Activated naive CD8-positive, alpha-beta T cell treated with anti-CD3 and anti-CD28 coated beads, Interleukin-2, amount 10 ng/mL, durations not matched to agents 7 days and 5 days (primary cell): Measurements from ENCODE around the gene GALNT18. TPM values are rescaled to one million over a fixed set of nuclear protein-coding genes. Genes with fewer than 3 reads are reported as not detected.

Experiments
- ATAC-seq: fragments of 150-1000 bp; cut with Tn5 transposase; one replicate; pipeline ENCODE4 v1.10.0; 2021; ENCODE audit warnings: low read depth, moderate library complexity
- POLR2A ChIA-PET: fragments of 350-600 bp; sonication (Branson Sonifier 250); formaldehyde crosslinking; loops from one replicate; lab custom pipeline; 2021; ENCODE audit warnings: antibody characterized with exemption; lab: Charles Lee
- DNase-seq: peaks from one replicate; pipeline ENCODE4 v3.0.0; 2021
- H3K27ac Mint-ChIP-seq: one replicate; pipeline ENCODE4 v1.8.0; 2022; ENCODE audit warnings: mild to moderate bottlenecking, mixed read lengths
- H3K27me3 Mint-ChIP-seq: one replicate; pipeline ENCODE4 v1.8.0; 2022; ENCODE audit warnings: mild to moderate bottlenecking, moderate library complexity, mixed read lengths
- H3K36me3 Mint-ChIP-seq: one replicate; pipeline ENCODE4 v1.8.0; 2021; ENCODE audit warnings: mild to moderate bottlenecking, mixed read lengths
- H3K4me1 Mint-ChIP-seq: one replicate; pipeline ENCODE4 v1.8.0; 2021; ENCODE audit warnings: mixed read lengths
- H3K4me3 Mint-ChIP-seq: one replicate; pipeline ENCODE4 v1.8.0; 2022; ENCODE audit warnings: mild to moderate bottlenecking, moderate library complexity, mixed read lengths
- H3K9me3 Mint-ChIP-seq: one replicate; pipeline ENCODE4 v1.8.0; 2021; ENCODE audit warnings: mixed read lengths
- total RNA-seq, 2 experiments: library from RNA; stranded (reverse); gene quantifications; one replicate each; pipeline ENCODE4 v1.2.3, GENCODE V29; 2021

Gene GALNT18
- total RNA-seq, 2 experiments from 2014 or later, result 1.7 to 2.0 TPM

- Mint-ChIP-seq H3K36me3 (no peaks in the 10 kb centered on the region), H3K4me3 (no peak overlapping the region), H3K27ac (no peak overlapping the region), H3K4me1 (no peaks in the 10 kb centered on the region), H3K27me3 (peaks cover 2% of the 10 kb centered on the region), H3K9me3 (peaks cover 4% of the 10 kb centered on the region)
- POLR2A ChIA-PET, result no interaction called here
- ATAC-seq (no peak), DNase-seq (no peak)
These were observed 63.0 kb downstream of the GALNT18 start for GRCh38 chr11:11558826-11559225.

- POLR2A ChIA-PET, result interaction anchor here (0.6 kb wide), 1 partner anchor 513 kb away, joined by 6 read pairs; no protein-coding TSS in a partner anchor
- Mint-ChIP-seq H3K27me3 (peaks cover 2% of the 10 kb centered on the region), H3K9me3 (peaks cover 4% of the 10 kb centered on the region), H3K27ac (no peak overlapping the region), H3K4me3 (no peak overlapping the region), H3K36me3 (no peaks in the 10 kb centered on the region), H3K4me1 (no peaks in the 10 kb centered on the region)
- no peak for DNase-seq
- ATAC-seq, result no peak
These were observed 63.4 kb downstream of the GALNT18 start for GRCh38 chr11:11558396-11558795.

- no peak for ATAC-seq
- peaks cover 4% of the 10 kb centered on the region for H3K27me3 Mint-ChIP-seq
These were observed 66.6 kb downstream of the GALNT18 start for GRCh38 chr11:11555208-11555607.

GRCh38 chr11:11553573-11553972, 68.2 kb downstream of the GALNT18 start:
- ATAC-seq (no peak), DNase-seq (no peak)
- Mint-ChIP-seq H3K9me3 (no peaks in the 10 kb centered on the region), H3K4me1 (no peaks in the 10 kb centered on the region), H3K4me3 (no peak overlapping the region), H3K36me3 (no peaks in the 10 kb centered on the region), H3K27me3 (peaks cover 2% of the 10 kb centered on the region), H3K27ac (no peak overlapping the region)
- POLR2A ChIA-PET, result no interaction called here

More at GRCh38 chr11:11555208-11555607, 66.6 kb downstream of the GALNT18 start:
- Mint-ChIP-seq H3K4me1 (no peaks in the 10 kb centered on the region), H3K27ac (no peak overlapping the region), H3K9me3 (peaks cover 4% of the 10 kb centered on the region), H3K4me3 (no peak overlapping the region), H3K36me3 (no peaks in the 10 kb centered on the region)
- POLR2A ChIA-PET, result no interaction called here
- DNase-seq, result no peak

GRCh38 chr11:11552529-11553087, 69.2 kb downstream of the GALNT18 start:
- Mint-ChIP-seq H3K4me3 (no peak overlapping the region), H3K27me3 (peaks cover 2% of the 10 kb centered on the region), H3K4me1 (no peaks in the 10 kb centered on the region), H3K9me3 (no peaks in the 10 kb centered on the region), H3K36me3 (no peaks in the 10 kb centered on the region), H3K27ac (no peak overlapping the region)
- POLR2A ChIA-PET, result no interaction called here
- ATAC-seq (no peak), DNase-seq (no peak)

- DNase-seq, result no peak
- H3K9me3 Mint-ChIP-seq, result no peaks in the 10 kb centered on the region
- no peak for ATAC-seq
- POLR2A ChIA-PET, result no interaction called here
- no peak overlapping the region for H3K4me3 Mint-ChIP-seq
- no peak overlapping the region for H3K27ac Mint-ChIP-seq
- H3K36me3 Mint-ChIP-seq, result no peaks in the 10 kb centered on the region
- peaks cover 4% of the 10 kb centered on the region for H3K27me3 Mint-ChIP-seq
- no peaks in the 10 kb centered on the region for H3K4me1 Mint-ChIP-seq
These were observed 71.3 kb downstream of the GALNT18 start for GRCh38 chr11:11550534-11550933.

- H3K27me3 Mint-ChIP-seq, result peaks cover 2% of the 10 kb centered on the region
- no peak for ATAC-seq
- POLR2A ChIA-PET, result no interaction called here
- no peaks in the 10 kb centered on the region for H3K4me1 Mint-ChIP-seq
- no peaks in the 10 kb centered on the region for H3K36me3 Mint-ChIP-seq
- DNase-seq, result no peak
- no peak overlapping the region for H3K27ac Mint-ChIP-seq
- H3K9me3 Mint-ChIP-seq, result no peaks in the 10 kb centered on the region
- H3K4me3 Mint-ChIP-seq, result no peak overlapping the region
These were observed 76.2 kb downstream of the GALNT18 start for GRCh38 chr11:11545285-11546275.

- no peaks in the 10 kb centered on the region for H3K36me3 Mint-ChIP-seq
- H3K4me1 Mint-ChIP-seq, result no peaks in the 10 kb centered on the region
- peaks cover 2% of the 10 kb centered on the region for H3K27me3 Mint-ChIP-seq
- no peak overlapping the region for H3K27ac Mint-ChIP-seq
- no peaks in the 10 kb centered on the region for H3K9me3 Mint-ChIP-seq
- POLR2A ChIA-PET, result no interaction called here
- ATAC-seq (no peak), DNase-seq (no peak)
- H3K4me3 Mint-ChIP-seq, result no peak overlapping the region
These were observed 78.1 kb downstream of the GALNT18 start for GRCh38 chr11:11543656-11544055.

GRCh38 chr11:11540157-11540556, 81.6 kb downstream of the GALNT18 start:
- H3K9me3 Mint-ChIP-seq, result no peaks in the 10 kb centered on the region
- no peak overlapping the region for H3K4me3 Mint-ChIP-seq
- H3K4me1 Mint-ChIP-seq, result no peaks in the 10 kb centered on the region
- H3K27ac Mint-ChIP-seq, result no peak overlapping the region
- POLR2A ChIA-PET, result no interaction called here
- no peak for ATAC-seq
- H3K36me3 Mint-ChIP-seq, result no peaks in the 10 kb centered on the region
- DNase-seq, result no peak
- no peaks in the 10 kb centered on the region for H3K27me3 Mint-ChIP-seq

GRCh38 chr11:11538277-11538960, 83.4 kb downstream of the GALNT18 start:
- Mint-ChIP-seq H3K27ac (no peak overlapping the region), H3K27me3 (no peaks in the 10 kb centered on the region), H3K4me1 (no peaks in the 10 kb centered on the region), H3K36me3 (no peaks in the 10 kb centered on the region), H3K4me3 (no peak overlapping the region), H3K9me3 (no peaks in the 10 kb centered on the region)
- DNase-seq (no peak), ATAC-seq (no peak)
- POLR2A ChIA-PET, result no interaction called here

GRCh38 chr11:11537871-11538270, 83.9 kb downstream of the GALNT18 start:
- H3K27ac Mint-ChIP-seq, result no peak overlapping the region
- ATAC-seq (no peak), DNase-seq (no peak)
- H3K27me3 Mint-ChIP-seq, result no peaks in the 10 kb centered on the region
- H3K9me3 Mint-ChIP-seq, result no peaks in the 10 kb centered on the region
- H3K4me3 Mint-ChIP-seq, result no peak overlapping the region
- H3K36me3 Mint-ChIP-seq, result no peaks in the 10 kb centered on the region
- H3K4me1 Mint-ChIP-seq, result no peaks in the 10 kb centered on the region
- POLR2A ChIA-PET, result no interaction called here

GRCh38 chr11:11537372-11537771, 84.4 kb downstream of the GALNT18 start:
- H3K27ac Mint-ChIP-seq, result no peak overlapping the region
- H3K4me3 Mint-ChIP-seq, result no peak overlapping the region
- no peaks in the 10 kb centered on the region for H3K27me3 Mint-ChIP-seq
- no peak for DNase-seq
- H3K9me3 Mint-ChIP-seq, result no peaks in the 10 kb centered on the region
- no peak for ATAC-seq
- H3K36me3 Mint-ChIP-seq, result no peaks in the 10 kb centered on the region
- H3K4me1 Mint-ChIP-seq, result no peaks in the 10 kb centered on the region
- POLR2A ChIA-PET, result no interaction called here

- Mint-ChIP-seq H3K27me3 (no peaks in the 10 kb centered on the region), H3K36me3 (no peaks in the 10 kb centered on the region), H3K9me3 (no peaks in the 10 kb centered on the region), H3K4me1 (no peaks in the 10 kb centered on the region), H3K4me3 (no peak overlapping the region), H3K27ac (no peak overlapping the region)
- POLR2A ChIA-PET, result no interaction called here
- DNase-seq (no peak), ATAC-seq (no peak)
These were observed 85.2 kb downstream of the GALNT18 start for GRCh38 chr11:11536650-11537049.
